OCI-LY1 (cell line): ENCODE data around the gene ADARB2.
"Not testable (repeated sequence)": the region's sequence is repeated elsewhere in the genome, so short reads cannot be mapped to it uniquely, and the experiment has no call there.

ENCODE experiments used
- H2AFZ ChIP-seq: fragments of 200-600 bp; sonication (generic), shearing (Covaris generic); 2 replicates; pipeline ENCODE4 v1.6.0; 2014; ENCODE audit warnings: antibody characterized with exemption, mild to moderate bottlenecking, low read length
- H3F3A ChIP-seq: fragments of 200-600 bp; sonication (generic), shearing (Covaris generic); 2 replicates; pipeline ENCODE4 v1.6.0; 2014; ENCODE audit warnings: mild to moderate bottlenecking, antibody characterized with exemption, low read length, moderate library complexity; ENCODE audit not compliant: insufficient read depth
- H3K27ac ChIP-seq: fragments of 200-600 bp; sonication (generic); 2 replicates; pipeline ENCODE4 v1.5.1; 2014; ENCODE audit warnings: low read length, mixed run types, mild to moderate bottlenecking, low read depth; ENCODE audit not compliant: poor library complexity, severe bottlenecking
- H3K27me3 ChIP-seq: fragments of 200-600 bp; sonication (generic); 2 replicates; pipeline ENCODE4 v1.6.0; 2014; ENCODE audit warnings: antibody characterized with exemption, mild to moderate bottlenecking, low read length, moderate library complexity; ENCODE audit not compliant: insufficient read depth
- H3K36me3 ChIP-seq: fragments of 200-600 bp; sonication (generic); 2 replicates; pipeline ENCODE4 v1.6.1; 2014; ENCODE audit warnings: mild to moderate bottlenecking, antibody characterized with exemption, low read length, moderate library complexity, mixed read lengths; ENCODE audit not compliant: insufficient read depth
- H3K4me1 ChIP-seq: fragments of 200-600 bp; sonication (generic); 2 replicates; pipeline ENCODE4 v1.5.1; 2014; ENCODE audit warnings: mild to moderate bottlenecking, low read length, moderate library complexity; ENCODE audit not compliant: insufficient read depth, severe bottlenecking
- H3K4me2 ChIP-seq: fragments of 200-600 bp; sonication (generic), shearing (Covaris generic); 2 replicates; pipeline ENCODE4 v1.6.1; 2014; ENCODE audit warnings: low read length
- H3K4me3 ChIP-seq: fragments of 200-600 bp; sonication (generic); 2 replicates; pipeline ENCODE4 v1.5.1; 2014; ENCODE audit warnings: low read length, low read depth, mild to moderate bottlenecking, mixed read lengths; ENCODE audit not compliant: poor library complexity, severe bottlenecking
- H3K79me2 ChIP-seq: fragments of 200-600 bp; shearing (Covaris generic); 2 replicates; pipeline ENCODE4 v1.6.1; 2016; ENCODE audit warnings: mixed run types, low read length, mixed read lengths; ENCODE audit not compliant: insufficient read depth
- H3K9ac ChIP-seq: fragments of 200-600 bp; sonication (generic), shearing (Covaris generic); 2 replicates; pipeline ENCODE4 v1.6.1; 2014; ENCODE audit warnings: mild to moderate bottlenecking, low read length, mixed read lengths
- H3K9me2 ChIP-seq: fragments of 200-600 bp; sonication (generic), shearing (Covaris generic); 2 replicates; pipeline ENCODE4 v1.6.1; 2014; ENCODE audit warnings: low read depth, mild to moderate bottlenecking, low read length, mixed read lengths
- H3K9me3 ChIP-seq: fragments of 200-600 bp; shearing (Covaris generic); 2 replicates; pipeline ENCODE4 v1.6.1; 2014; ENCODE audit warnings: low read length, mixed read lengths
- H4K20me1 ChIP-seq: fragments of 200-600 bp; sonication (generic), shearing (Covaris generic); 2 replicates; pipeline ENCODE4 v1.6.0; 2016; ENCODE audit warnings: mild to moderate bottlenecking, low read length; ENCODE audit not compliant: insufficient read depth
- CTCF ChIP-seq: fragments of 200-600 bp; sonication (generic), shearing (Covaris generic); IDR thresholded peaks from 2 replicates; pipeline ENCODE4 v1.5.1; 2017; ENCODE audit warnings: mild to moderate bottlenecking, antibody characterized with exemption, low read length, moderate library complexity, mixed read lengths
- EZH2 ChIP-seq: fragments of 200-600 bp; sonication (generic), shearing (Covaris generic); IDR thresholded peaks from 2 replicates; pipeline ENCODE4 v1.8.0; 2017; ENCODE audit warnings: borderline replicate concordance, mixed run types, mild to moderate bottlenecking, antibody characterized with exemption, low read length, moderate library complexity, mixed read lengths

Gene ADARB2

GRCh38 chr10:1160561-1161314 is 576.6 kb downstream of the ADARB2 start:
- TF ChIP-seq CTCF (no peak), EZH2 (no peak)
- Histone ChIP-seq H3K9me3 (no peaks in the 10 kb centered on the region), H3K36me3 (no peaks in the 10 kb centered on the region), H3K27me3 (peaks cover 13% of the 10 kb centered on the region; the same call in 1 of the 2 replicates), H3K9ac (no peak overlapping the region), H2AFZ (no peak overlapping the region), H3K27ac (no peak overlapping the region), H3K4me3 (no peak overlapping the region), H3F3A (no peaks in the 10 kb centered on the region), H4K20me1 (no peaks in the 10 kb centered on the region), H3K9me2 (no peaks in the 10 kb centered on the region), H3K4me1 (no peaks in the 10 kb centered on the region), H3K4me2 (no peak overlapping the region), H3K79me2 (no peaks in the 10 kb centered on the region)

GRCh38 chr10:1159131-1160061 is 577.9 kb downstream of the ADARB2 start:
- Histone ChIP-seq H3K79me2 (no peaks in the 10 kb centered on the region), H2AFZ (no peak overlapping the region), H3K4me1 (no peaks in the 10 kb centered on the region), H3K9ac (no peak overlapping the region), H3K9me3 (no peaks in the 10 kb centered on the region), H3K4me2 (no peak overlapping the region), H3K4me3 (no peak overlapping the region), H4K20me1 (no peaks in the 10 kb centered on the region), H3F3A (no peaks in the 10 kb centered on the region), H3K27ac (no peak overlapping the region), H3K27me3 (peaks cover 8% of the 10 kb centered on the region; the same call in 1 of the 2 replicates), H3K36me3 (no peaks in the 10 kb centered on the region), H3K9me2 (no peaks in the 10 kb centered on the region)
- no peak for TF ChIP-seq CTCF
- TF ChIP-seq EZH2: no peak

- not testable (repeated sequence) for H3K36me3 ChIP-seq, H2AFZ ChIP-seq, H3K79me2 ChIP-seq, H3K9me2 ChIP-seq, H3F3A ChIP-seq, H3K27ac ChIP-seq, H3K9me3 ChIP-seq, H3K4me3 ChIP-seq, H3K27me3 ChIP-seq, H3K9ac ChIP-seq, H3K4me1 ChIP-seq, H4K20me1 ChIP-seq, H3K4me2 ChIP-seq
Measured at GRCh38 chr10:1158536-1158935, 578.8 kb downstream of the ADARB2 start.
